A673 (cell line): Measurements from ENCODE around the gene ACMSD.

Experiments
- EZH2 ChIP-seq: fragments of 200-600 bp; sonication (generic); IDR thresholded peaks from 2 replicates; pipeline ENCODE4 v1.6.1; 2017; ENCODE audit warnings: borderline replicate concordance, low read depth, mild to moderate bottlenecking, mixed read lengths, antibody characterized with exemption, low read length; ENCODE audit not compliant: poor library complexity, severe bottlenecking
- TF ChIP-seq, protein P1 (sequence below): fragments of 300-800, 200-600 bp; sonication (generic); conservative IDR thresholded peaks from 2 replicates; pipeline ENCODE4 v1.5.1; 2017; ENCODE audit warnings: low read depth, mild to moderate bottlenecking, antibody characterized with exemption, low read length, moderate library complexity, mixed read lengths

- TF ChIP-seq, protein P1, sequence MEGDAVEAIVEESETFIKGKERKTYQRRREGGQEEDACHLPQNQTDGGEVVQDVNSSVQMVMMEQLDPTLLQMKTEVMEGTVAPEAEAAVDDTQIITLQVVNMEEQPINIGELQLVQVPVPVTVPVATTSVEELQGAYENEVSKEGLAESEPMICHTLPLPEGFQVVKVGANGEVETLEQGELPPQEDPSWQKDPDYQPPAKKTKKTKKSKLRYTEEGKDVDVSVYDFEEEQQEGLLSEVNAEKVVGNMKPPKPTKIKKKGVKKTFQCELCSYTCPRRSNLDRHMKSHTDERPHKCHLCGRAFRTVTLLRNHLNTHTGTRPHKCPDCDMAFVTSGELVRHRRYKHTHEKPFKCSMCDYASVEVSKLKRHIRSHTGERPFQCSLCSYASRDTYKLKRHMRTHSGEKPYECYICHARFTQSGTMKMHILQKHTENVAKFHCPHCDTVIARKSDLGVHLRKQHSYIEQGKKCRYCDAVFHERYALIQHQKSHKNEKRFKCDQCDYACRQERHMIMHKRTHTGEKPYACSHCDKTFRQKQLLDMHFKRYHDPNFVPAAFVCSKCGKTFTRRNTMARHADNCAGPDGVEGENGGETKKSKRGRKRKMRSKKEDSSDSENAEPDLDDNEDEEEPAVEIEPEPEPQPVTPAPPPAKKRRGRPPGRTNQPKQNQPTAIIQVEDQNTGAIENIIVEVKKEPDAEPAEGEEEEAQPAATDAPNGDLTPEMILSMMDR: no peak
- no peak for TF ChIP-seq EZH2
Observed at GRCh38 chr2:134842930-134843490, 4.6 kb downstream of the ACMSD start.
